Effector memory CD8-positive, alpha-beta T cell (primary cell): ENCODE data around the gene PALLD.
"Not testable (repeated sequence)": the region's sequence is repeated elsewhere in the genome, so short reads cannot be mapped to it uniquely, and the experiment has no call there.

Experiments used
- ATAC-seq: fragments of 150-1000 bp; cut with Tn5 transposase; replicated peaks from 2 replicates; pipeline ENCODE4 v1.10.0; 2021; ENCODE audit warnings: mild to moderate bottlenecking, moderate library complexity
- DNase-seq, 3 experiments: peaks; one replicate each; pipeline ENCODE4 v3.0.0; 2021
- H3K27ac Mint-ChIP-seq, 2 donors: one replicate each; pipeline ENCODE4 v1.8.0; 2022; ENCODE audit warnings: mild to moderate bottlenecking in 2 of 2, mixed read lengths in 2 of 2, moderate library complexity in 2 of 2
- H3K27me3 Mint-ChIP-seq, 2 donors: one replicate each; pipeline ENCODE4 v1.8.0; 2022; ENCODE audit warnings: mixed read lengths in 2 of 2
- H3K36me3 Mint-ChIP-seq: one replicate; pipeline ENCODE4 v1.8.0; 2022; ENCODE audit warnings: mild to moderate bottlenecking, moderate library complexity, mixed read lengths; ENCODE audit not compliant: insufficient read depth
- H3K4me1 Mint-ChIP-seq, 2 donors: one replicate each; pipeline ENCODE4 v1.8.0; 2022; ENCODE audit warnings: low read depth in 2 of 2, mixed read lengths in 2 of 2
- H3K4me3 Mint-ChIP-seq, 2 donors: one replicate each; pipeline ENCODE4 v1.8.0; 2022; ENCODE audit warnings: mild to moderate bottlenecking in 2 of 2, mixed read lengths in 2 of 2, moderate library complexity in 2 of 2
- H3K9me3 Mint-ChIP-seq, 2 donors: one replicate each; pipeline ENCODE4 v1.8.0; 2022; ENCODE audit warnings: mixed read lengths in 2 of 2

PALLD gene

DNA sequence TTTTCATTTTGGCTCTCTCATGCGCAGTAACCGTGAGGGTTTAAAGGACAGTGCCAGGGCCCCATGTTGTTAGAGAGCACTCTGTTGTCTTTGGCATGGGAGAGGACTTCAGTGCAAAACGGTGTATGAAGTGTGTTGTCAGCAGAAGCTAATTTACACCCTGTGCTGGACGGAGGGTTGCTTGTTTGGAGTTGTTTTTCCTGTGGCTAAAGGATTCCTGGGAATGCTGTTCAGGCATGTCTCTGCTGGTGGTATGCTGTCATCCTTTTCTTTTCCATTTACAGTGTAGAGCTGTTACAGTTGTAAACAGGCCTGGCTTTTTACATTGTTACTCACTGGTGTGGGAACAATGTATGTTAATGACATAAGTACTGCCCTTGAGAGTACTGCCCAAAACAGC, 306.9 kb downstream of the PALLD start:
- DNase-seq (no peak), ATAC-seq (no peak)
- peaks cover 10 to 31% of the 10 kb centered on the region in 2 donors for H3K27me3 Mint-ChIP-seq
- no peaks in the 10 kb centered on the region for H3K36me3 Mint-ChIP-seq
- H3K27ac Mint-ChIP-seq, result no peak overlapping the region
- peaks cover 2 to 4% of the 10 kb centered on the region in 2 donors for H3K4me1 Mint-ChIP-seq
- no peak overlapping the region for H3K4me3 Mint-ChIP-seq
- no peaks in the 10 kb centered on the region for H3K9me3 Mint-ChIP-seq

DNA sequence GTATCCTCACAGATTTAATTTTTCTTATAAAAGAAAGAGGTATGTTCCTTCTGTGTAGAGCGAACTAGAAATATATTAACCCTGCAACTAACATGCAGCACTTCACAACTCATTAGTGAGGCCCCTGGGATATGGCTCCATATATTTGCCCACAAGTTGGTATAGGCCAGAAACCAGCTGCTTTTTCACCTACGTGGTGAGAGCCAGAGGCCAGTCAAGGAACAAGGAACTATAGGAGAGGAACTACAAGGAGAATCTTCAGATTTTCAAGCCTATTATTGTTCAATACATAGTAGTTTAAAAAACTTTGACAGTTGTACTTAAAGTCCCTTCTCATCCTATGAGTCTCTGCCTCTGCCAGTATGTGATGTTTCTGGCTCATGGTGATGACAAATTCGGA, 307.3 kb downstream of the PALLD start:
- DNase-seq (no peak), ATAC-seq (no peak)
- Mint-ChIP-seq H3K9me3 (no peaks in the 10 kb centered on the region), H3K36me3 (no peaks in the 10 kb centered on the region), H3K4me1 (peaks cover 2 to 4% of the 10 kb centered on the region in 2 donors), H3K4me3 (no peak overlapping the region), H3K27me3 (peaks cover 10 to 31% of the 10 kb centered on the region in 2 donors), H3K27ac (no peak overlapping the region)

- Mint-ChIP-seq H3K4me1 (peaks cover 2 to 4% of the 10 kb centered on the region in 2 donors), H3K4me3 (no peak overlapping the region), H3K9me3 (no peaks in the 10 kb centered on the region), H3K36me3 (no peaks in the 10 kb centered on the region), H3K27me3 (peaks cover 10 to 38% of the 10 kb centered on the region in 2 donors), H3K27ac (no peak overlapping the region)
- no peak for ATAC-seq
- DNase-seq, result no peak
Measured at GRCh38 chr4:168805341-168805740, 308.5 kb downstream of the PALLD start.

GRCh38 chr4:168806247-168806646, 309.4 kb downstream of the PALLD start:
- ATAC-seq, H3K27ac Mint-ChIP-seq, H3K4me3 Mint-ChIP-seq, H3K4me1 Mint-ChIP-seq, DNase-seq, H3K9me3 Mint-ChIP-seq, H3K36me3 Mint-ChIP-seq: not testable (repeated sequence)
- H3K27me3 Mint-ChIP-seq, result peaks cover 14 to 38% of the 10 kb centered on the region in 2 donors

GRCh38 chr4:168811207-168811606, 314.4 kb downstream of the PALLD start:
- no peak overlapping the region for H3K27ac Mint-ChIP-seq
- H3K9me3 Mint-ChIP-seq, result no peaks in the 10 kb centered on the region
- H3K36me3 Mint-ChIP-seq, result no peaks in the 10 kb centered on the region
- peaks cover 24 to 38% of the 10 kb centered on the region in 2 donors for H3K27me3 Mint-ChIP-seq
- ATAC-seq (no peak), DNase-seq (no peak)
- H3K4me3 Mint-ChIP-seq, result no peak overlapping the region
- no peaks in the 10 kb centered on the region for H3K4me1 Mint-ChIP-seq

GRCh38 chr4:168811786-168812651, 315.2 kb downstream of the PALLD start:
- DNase-seq (no peak), ATAC-seq (no peak)
- H3K27ac Mint-ChIP-seq, result no peak overlapping the region
- H3K27me3 Mint-ChIP-seq, result peaks cover 32% of the 10 kb centered on the region in 2 donors
- H3K9me3 Mint-ChIP-seq, result no peaks in the 10 kb centered on the region
- peaks cover 0 to 6% of the 10 kb centered on the region in 2 donors for H3K4me1 Mint-ChIP-seq
- H3K4me3 Mint-ChIP-seq, result no peak overlapping the region
- H3K36me3 Mint-ChIP-seq, result no peaks in the 10 kb centered on the region

GRCh38 chr4:168812806-168813205, 316.0 kb downstream of the PALLD start:
- no peak overlapping the region for H3K27ac Mint-ChIP-seq
- ATAC-seq (no peak), DNase-seq (no peak)
- H3K27me3 Mint-ChIP-seq, result peaks cover 37 to 39% of the 10 kb centered on the region in 2 donors
- H3K36me3 Mint-ChIP-seq, result no peaks in the 10 kb centered on the region
- H3K9me3 Mint-ChIP-seq, result no peaks in the 10 kb centered on the region
- H3K4me1 Mint-ChIP-seq, result peaks cover 0 to 7% of the 10 kb centered on the region in 2 donors
- no peak overlapping the region for H3K4me3 Mint-ChIP-seq

DNA sequence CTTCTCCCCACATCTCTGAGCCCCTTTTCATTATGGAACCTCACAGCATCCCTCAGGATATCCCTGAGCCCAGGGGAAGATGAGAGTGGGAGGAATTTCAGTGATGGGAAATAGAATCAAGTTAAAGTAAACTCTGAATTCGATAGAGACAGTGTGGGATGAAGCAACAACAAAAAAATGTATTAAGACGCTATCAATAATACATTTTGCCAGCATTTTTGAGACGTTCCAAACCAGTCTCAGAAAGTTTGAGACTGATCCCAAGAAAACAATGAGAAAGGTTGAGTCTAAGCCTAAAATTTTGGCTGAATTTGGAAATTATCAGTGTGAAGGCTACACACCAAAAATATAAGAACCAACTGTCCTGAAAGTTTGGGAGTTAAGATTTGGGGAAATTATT, 317.0 kb downstream of the PALLD start:
- no peak overlapping the region for H3K4me3 Mint-ChIP-seq
- H3K27ac Mint-ChIP-seq, result no peak overlapping the region
- DNase-seq (no peak), ATAC-seq (no peak)
- H3K27me3 Mint-ChIP-seq, result peaks cover 43 to 49% of the 10 kb centered on the region in 2 donors
- H3K4me1 Mint-ChIP-seq, result peaks cover 0 to 7% of the 10 kb centered on the region in 2 donors
- no peaks in the 10 kb centered on the region for H3K9me3 Mint-ChIP-seq
- H3K36me3 Mint-ChIP-seq, result no peaks in the 10 kb centered on the region

DNA sequence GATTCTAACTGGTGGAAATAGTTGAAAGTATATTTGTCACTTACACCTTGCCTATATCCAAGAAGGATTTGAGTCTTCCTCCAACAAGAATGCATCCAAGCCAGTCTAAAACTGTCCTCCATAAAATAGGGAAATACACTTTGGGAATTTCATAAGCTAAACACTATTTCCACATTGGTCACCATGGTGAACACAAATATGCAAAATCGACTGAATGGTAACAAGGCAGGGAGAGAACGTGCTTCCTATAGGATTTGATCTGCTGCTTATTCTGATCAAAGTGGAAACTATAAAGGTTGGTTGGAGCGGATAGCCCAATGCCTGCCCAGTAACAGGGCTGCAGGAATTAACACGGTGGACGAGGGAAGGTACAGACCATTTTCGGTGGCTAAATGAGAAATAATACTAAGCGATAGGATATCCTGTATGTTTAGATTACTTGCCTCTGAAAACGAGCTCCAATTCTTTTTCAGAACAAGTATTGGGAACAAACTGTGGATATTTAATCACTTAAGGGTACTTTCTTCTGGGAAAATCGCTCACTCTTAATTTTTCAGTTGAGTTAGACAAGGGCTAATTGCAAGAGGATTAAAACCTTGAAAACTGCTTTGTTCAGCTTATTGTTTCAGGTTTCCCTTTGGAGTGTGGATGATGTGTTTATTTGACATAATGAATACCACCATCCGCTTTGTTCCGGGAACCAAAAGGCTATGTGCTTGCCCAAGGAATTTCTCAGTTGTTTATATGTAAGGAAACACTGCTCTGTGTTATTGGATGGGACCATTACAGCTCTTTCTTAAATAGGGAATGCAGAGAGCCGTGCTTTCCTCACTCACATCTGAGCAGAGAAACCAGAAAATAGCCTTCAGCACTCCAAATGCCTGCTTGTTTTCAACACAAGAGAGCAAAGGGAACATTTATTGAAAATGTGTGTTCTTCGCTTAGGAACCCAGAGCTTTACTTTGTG, 318.8 kb downstream of the PALLD start:
- Mint-ChIP-seq H3K9me3 (no peaks in the 10 kb centered on the region), H3K36me3 (no peaks in the 10 kb centered on the region), H3K27me3 (peaks cover 37 to 57% of the 10 kb centered on the region in 2 donors), H3K27ac (no peak overlapping the region), H3K4me1 (peaks cover 0 to 7% of the 10 kb centered on the region in 2 donors), H3K4me3 (no peak overlapping the region)
- no peak for DNase-seq
- no peak for ATAC-seq

DNA sequence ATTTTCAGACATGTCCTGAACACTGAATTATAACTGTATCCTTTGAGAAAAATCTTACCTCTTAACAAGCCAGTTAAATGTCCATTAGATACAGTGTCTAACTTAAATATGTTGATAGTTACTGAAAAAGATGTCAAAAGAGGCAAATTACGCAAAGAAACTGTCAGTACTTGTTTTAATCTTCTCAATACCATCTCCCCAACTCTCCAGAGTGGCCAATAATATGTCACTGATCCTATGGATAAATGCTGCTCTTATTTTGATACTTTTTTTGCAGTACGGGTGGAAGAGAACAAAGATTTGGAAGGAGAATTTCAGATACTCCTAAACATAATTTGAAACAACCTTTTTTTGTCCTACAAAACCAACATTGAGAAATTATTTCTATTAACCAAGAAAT, 320.5 kb downstream of the PALLD start:
- Mint-ChIP-seq H3K36me3 (peaks cover 2% of the 10 kb centered on the region), H3K27me3 (peaks cover 33 to 45% of the 10 kb centered on the region in 2 donors), H3K27ac (no peak overlapping the region), H3K4me1 (peaks cover 0 to 7% of the 10 kb centered on the region in 2 donors), H3K9me3 (no peaks in the 10 kb centered on the region), H3K4me3 (no peak overlapping the region)
- ATAC-seq (no peak), DNase-seq (no peak)

- H3K4me1 Mint-ChIP-seq, result no peaks in the 10 kb centered on the region
- no peaks in the 10 kb centered on the region for H3K9me3 Mint-ChIP-seq
- ATAC-seq (no peak), DNase-seq (no peak)
- H3K36me3 Mint-ChIP-seq, result peaks cover 2% of the 10 kb centered on the region
- H3K27ac Mint-ChIP-seq, result no peak overlapping the region
- no peak overlapping the region for H3K4me3 Mint-ChIP-seq
- H3K27me3 Mint-ChIP-seq, result peaks cover 21% of the 10 kb centered on the region in 2 donors
Measured at GRCh38 chr4:168822481-168822880, 325.6 kb downstream of the PALLD start.

DNA sequence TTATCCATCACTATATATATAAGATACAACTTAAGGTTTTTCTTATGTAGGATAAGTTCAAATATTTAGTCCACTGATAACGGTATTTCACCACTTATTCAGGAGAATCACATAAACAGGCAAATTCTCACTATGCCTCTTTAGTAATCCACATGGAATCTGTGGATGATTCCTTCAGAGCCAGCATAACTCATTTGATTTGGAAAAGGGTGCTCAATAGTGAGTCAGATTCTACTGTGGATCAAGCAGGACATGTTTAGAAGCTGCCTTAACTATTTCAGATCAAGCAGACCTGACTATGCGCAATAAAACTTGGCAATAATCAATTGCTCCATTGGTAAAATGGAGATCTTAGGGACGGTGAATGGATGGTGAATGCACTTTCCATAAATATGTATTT, 329.1 kb downstream of the PALLD start:
- ATAC-seq, result no peak
- Mint-ChIP-seq H3K4me1 (no peaks in the 10 kb centered on the region), H3K9me3 (no peaks in the 10 kb centered on the region), H3K36me3 (peaks cover 2% of the 10 kb centered on the region), H3K27ac (no peak overlapping the region), H3K4me3 (no peak overlapping the region), H3K27me3 (peaks cover 15 to 35% of the 10 kb centered on the region in 2 donors)
- DNase-seq, result no peak

- no peaks in the 10 kb centered on the region for H3K9me3 Mint-ChIP-seq
- H3K27ac Mint-ChIP-seq, result no peak overlapping the region
- no peak for ATAC-seq
- DNase-seq, result no peak
- no peaks in the 10 kb centered on the region for H3K36me3 Mint-ChIP-seq
- H3K4me3 Mint-ChIP-seq, result no peak overlapping the region
- peaks cover 22 to 42% of the 10 kb centered on the region in 2 donors for H3K27me3 Mint-ChIP-seq
- peaks cover 2 to 4% of the 10 kb centered on the region in 2 donors for H3K4me1 Mint-ChIP-seq
Measured at GRCh38 chr4:168826620-168827019, 329.8 kb downstream of the PALLD start.
